Testis (tissue), 3 donors: ENCODE data around the gene TSPAN14. TPM values are rescaled to one million over a fixed set of nuclear protein-coding genes. Genes with fewer than 3 reads are reported as not detected.

Experiments used
- DNase-seq: peaks from one replicate; pipeline ENCODE4 v3.0.0-alpha.2; 2019
- H3K27ac ChIP-seq, 2 donors: fragments of 200-600 bp; sonication (generic); one replicate each; pipeline ENCODE4 v1.5.1; 2019
- H3K27me3 ChIP-seq: fragments of 200-600 bp; sonication (generic); one replicate; pipeline ENCODE4 v1.5.1; 2019
- H3K36me3 ChIP-seq: fragments of 200-600 bp; sonication (generic); one replicate; pipeline ENCODE4 v1.5.1; 2017; ENCODE audit warnings: low read depth; ENCODE audit errors: missing control alignments
- H3K4me1 ChIP-seq: fragments of 200-600 bp; sonication (generic); one replicate; pipeline ENCODE4 v1.5.1; 2019
- H3K4me3 ChIP-seq, 2 donors: fragments of 200-600 bp; sonication (generic); one replicate each; pipeline ENCODE4 v1.5.1; 2017 to 2019
- H3K9me3 ChIP-seq: fragments of 200-600 bp; sonication (generic); one replicate; pipeline ENCODE4 v1.5.1; 2017
- POLR2A ChIP-seq: fragments of 450-650 bp; IDR thresholded peaks from one replicate; pipeline ENCODE4 v1.6.1; 2017; ENCODE audit warnings: antibody characterized with exemption, mild to moderate bottlenecking, moderate library complexity
- WGBS, 2 donors: methylation state at CpG; one replicate each; pipeline ENCODE4 v1.1.5; 2018; 5-methylcytosine and 5-hydroxymethylcytosine counted together
- intact Hi-C: fragments of 100-400 bp; cut with DNase I; formaldehyde crosslinking; loops from one replicate; pipeline ENCODE4 v1.15.1; 2023; ENCODE audit warnings: low total_unique reads
- polyA plus RNA-seq: library from polyadenylated mRNA; stranded (reverse); fragments of 350-450 nt; fragmentation: Illumina TruSeq; extraction: RNeasy Lipid Tissue Mini Kit (QIAGEN cat#74804); gene quantifications from one replicate; pipeline ENCODE4 v1.2.3, GENCODE V29; 2014; ENCODE audit warnings: low read depth, low replicate concordance; ENCODE audit not compliant: insufficient read depth
- total RNA-seq, 2 donors: library from RNA; depleted of rRNA; stranded (reverse); fragments of >200 nt; gene quantifications; one replicate each; pipeline ENCODE4 v1.2.3, GENCODE V29; 2016
- TF ChIP-seq, protein P1 (sequence below), 3 experiments: fragments of 450-650 bp in 2 of 3; fragments of 200-600 bp in 1 of 3; sonication (generic) in 1 of 3; IDR thresholded peaks; one replicate each; pipeline ENCODE4 v1.5.1; 2016 to 2019; ENCODE audit warnings: antibody characterized with exemption in 3 of 3, mild to moderate bottlenecking in 2 of 3, moderate library complexity in 1 of 3

TSPAN14 gene
- total and polyA plus RNA-seq, 3 donors from 2014 or later, result 59.1 to 64.6 (median 61.4) TPM

DNA sequence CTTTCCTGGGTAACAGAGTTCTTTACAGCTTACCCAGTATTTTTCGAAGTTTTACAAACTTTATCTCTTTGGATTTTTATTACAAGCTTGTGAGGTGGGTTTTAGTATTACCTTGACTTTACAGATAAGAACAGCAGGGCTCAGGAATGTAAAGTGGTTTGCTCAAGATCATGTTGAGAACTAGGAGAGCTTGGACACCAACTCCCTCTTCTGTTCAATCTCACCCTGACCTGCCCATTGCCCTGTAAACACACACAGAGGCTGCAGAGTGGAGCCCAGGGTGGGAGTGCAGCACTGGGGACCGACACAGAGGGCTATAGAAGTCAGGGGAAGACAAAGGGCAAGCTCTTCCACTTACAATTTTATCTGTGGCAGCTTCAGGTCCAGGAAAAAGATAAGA is 4.6 kb upstream of the TSPAN14 start:
- Histone ChIP-seq H3K4me1 (peaks cover 20% of the 10 kb centered on the region), H3K4me3 (no peak overlapping the region), H3K36me3 (no peaks in the 10 kb centered on the region), H3K27me3 (no peaks in the 10 kb centered on the region), H3K9me3 (no peaks in the 10 kb centered on the region), H3K27ac (no peak overlapping the region)
- TF ChIP-seq, protein P1, sequence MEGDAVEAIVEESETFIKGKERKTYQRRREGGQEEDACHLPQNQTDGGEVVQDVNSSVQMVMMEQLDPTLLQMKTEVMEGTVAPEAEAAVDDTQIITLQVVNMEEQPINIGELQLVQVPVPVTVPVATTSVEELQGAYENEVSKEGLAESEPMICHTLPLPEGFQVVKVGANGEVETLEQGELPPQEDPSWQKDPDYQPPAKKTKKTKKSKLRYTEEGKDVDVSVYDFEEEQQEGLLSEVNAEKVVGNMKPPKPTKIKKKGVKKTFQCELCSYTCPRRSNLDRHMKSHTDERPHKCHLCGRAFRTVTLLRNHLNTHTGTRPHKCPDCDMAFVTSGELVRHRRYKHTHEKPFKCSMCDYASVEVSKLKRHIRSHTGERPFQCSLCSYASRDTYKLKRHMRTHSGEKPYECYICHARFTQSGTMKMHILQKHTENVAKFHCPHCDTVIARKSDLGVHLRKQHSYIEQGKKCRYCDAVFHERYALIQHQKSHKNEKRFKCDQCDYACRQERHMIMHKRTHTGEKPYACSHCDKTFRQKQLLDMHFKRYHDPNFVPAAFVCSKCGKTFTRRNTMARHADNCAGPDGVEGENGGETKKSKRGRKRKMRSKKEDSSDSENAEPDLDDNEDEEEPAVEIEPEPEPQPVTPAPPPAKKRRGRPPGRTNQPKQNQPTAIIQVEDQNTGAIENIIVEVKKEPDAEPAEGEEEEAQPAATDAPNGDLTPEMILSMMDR (IDR thresholded peaks at IDR 0.05), result no peak
- TF ChIP-seq POLR2A, result no peak
- DNase-seq, result no peak
- intact Hi-C loops, result no loop called here
- WGBS, 2 donors, result 49 to 65% methylated on average over 2 of the region's 2 CpGs

DNA sequence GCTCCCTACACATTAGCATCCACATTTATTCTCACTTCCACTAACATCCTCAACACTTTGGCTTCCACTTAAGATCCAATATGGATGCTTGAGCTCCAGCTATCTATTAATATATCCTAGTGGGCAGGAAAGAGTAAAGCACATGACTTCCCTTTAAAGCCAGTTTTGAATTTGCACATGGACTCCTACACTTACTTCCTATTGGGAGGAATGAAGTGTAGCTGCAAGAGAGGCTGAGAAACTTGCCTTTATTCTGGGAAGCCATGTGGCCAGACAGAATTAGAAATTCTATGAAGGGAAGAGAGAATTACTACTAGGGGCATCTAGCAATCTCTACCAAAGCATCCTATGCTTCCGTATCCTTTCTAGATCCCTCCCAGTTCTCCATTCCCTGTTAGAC is 3.0 kb upstream of the TSPAN14 start:
- Histone ChIP-seq H3K4me3 (no peak overlapping the region), H3K9me3 (no peaks in the 10 kb centered on the region), H3K27me3 (no peaks in the 10 kb centered on the region), H3K27ac (no peak overlapping the region), H3K36me3 (no peaks in the 10 kb centered on the region), H3K4me1 (peaks cover 22% of the 10 kb centered on the region)
- DNase-seq, result no peak
- WGBS, 2 donors, result 96 to 100% methylated on average over 1 of the region's 1 CpG
- TF ChIP-seq, protein P1 (IDR thresholded peaks at IDR 0.05), result no peak
- no peak for TF ChIP-seq POLR2A
- intact Hi-C loops, result loop anchor here (5.0 kb wide), 1 partner anchor 51 kb away; no protein-coding TSS in a partner anchor

DNA sequence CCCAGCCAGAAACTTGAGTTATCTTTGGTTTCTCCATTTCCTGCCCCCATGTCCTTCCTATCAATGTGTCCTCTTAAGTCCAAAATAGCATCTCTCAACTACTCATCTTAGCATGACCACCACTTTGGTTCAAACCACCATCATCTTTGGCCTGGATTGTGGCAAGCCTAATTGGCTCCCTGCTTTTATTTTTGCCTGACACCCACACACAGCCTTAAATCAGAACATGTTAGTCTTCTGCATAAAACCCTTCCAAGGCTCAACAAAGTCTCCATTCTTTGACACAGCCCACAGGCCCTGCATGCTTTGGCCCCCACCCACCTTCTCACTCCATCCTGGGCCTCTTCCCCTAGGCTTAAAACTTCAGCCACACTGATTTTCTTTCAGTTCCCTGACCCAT is 2.0 kb upstream of the TSPAN14 start:
- no peak for DNase-seq
- Histone ChIP-seq H3K4me3 (no peak overlapping the region), H3K4me1 (peaks cover 24% of the 10 kb centered on the region), H3K9me3 (no peaks in the 10 kb centered on the region), H3K36me3 (no peaks in the 10 kb centered on the region), H3K27me3 (no peaks in the 10 kb centered on the region), H3K27ac (no peak overlapping the region)
- intact Hi-C loops, result loop anchor here (5.0 kb wide), 1 partner anchor 50 kb away; no protein-coding TSS in a partner anchor
- TF ChIP-seq POLR2A, result no peak

DNA sequence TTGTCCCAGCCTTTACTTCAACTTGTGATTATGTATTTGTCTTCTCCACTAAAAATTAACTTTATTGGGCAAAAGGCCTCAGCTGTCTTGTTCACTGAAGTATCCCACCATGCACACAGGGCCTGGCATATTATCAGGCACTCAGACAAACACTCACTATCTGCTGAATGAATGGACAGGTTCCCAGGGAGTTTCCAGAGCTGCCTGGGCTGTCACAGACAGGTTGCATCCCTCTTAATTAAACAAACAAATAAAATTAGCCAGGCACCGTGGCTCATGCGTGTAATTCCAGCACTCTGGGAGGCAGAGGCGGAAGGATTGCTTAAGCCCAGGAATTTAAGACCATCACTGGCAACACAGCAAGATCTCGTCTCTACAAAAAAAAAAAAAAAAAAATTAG is 1.5 kb upstream of the TSPAN14 start:
- no peak overlapping the region for H3K4me3 ChIP-seq
- H3K27me3 ChIP-seq, result no peaks in the 10 kb centered on the region
- no peak for DNase-seq
- H3K27ac ChIP-seq, result no peak overlapping the region
- TF ChIP-seq POLR2A, result no peak
- TF ChIP-seq, protein P1 (IDR thresholded peaks at IDR 0.05), result no peak
- H3K36me3 ChIP-seq, result no peaks in the 10 kb centered on the region
- H3K9me3 ChIP-seq, result no peaks in the 10 kb centered on the region
- H3K4me1 ChIP-seq, result peaks cover 27% of the 10 kb centered on the region
- intact Hi-C loops, result loop anchor here (5.0 kb wide), 1 partner anchor 50 kb away; no protein-coding TSS in a partner anchor
- 51 to 75% methylated on average over 4 of the region's 4 CpGs for WGBS, 2 donors

DNA sequence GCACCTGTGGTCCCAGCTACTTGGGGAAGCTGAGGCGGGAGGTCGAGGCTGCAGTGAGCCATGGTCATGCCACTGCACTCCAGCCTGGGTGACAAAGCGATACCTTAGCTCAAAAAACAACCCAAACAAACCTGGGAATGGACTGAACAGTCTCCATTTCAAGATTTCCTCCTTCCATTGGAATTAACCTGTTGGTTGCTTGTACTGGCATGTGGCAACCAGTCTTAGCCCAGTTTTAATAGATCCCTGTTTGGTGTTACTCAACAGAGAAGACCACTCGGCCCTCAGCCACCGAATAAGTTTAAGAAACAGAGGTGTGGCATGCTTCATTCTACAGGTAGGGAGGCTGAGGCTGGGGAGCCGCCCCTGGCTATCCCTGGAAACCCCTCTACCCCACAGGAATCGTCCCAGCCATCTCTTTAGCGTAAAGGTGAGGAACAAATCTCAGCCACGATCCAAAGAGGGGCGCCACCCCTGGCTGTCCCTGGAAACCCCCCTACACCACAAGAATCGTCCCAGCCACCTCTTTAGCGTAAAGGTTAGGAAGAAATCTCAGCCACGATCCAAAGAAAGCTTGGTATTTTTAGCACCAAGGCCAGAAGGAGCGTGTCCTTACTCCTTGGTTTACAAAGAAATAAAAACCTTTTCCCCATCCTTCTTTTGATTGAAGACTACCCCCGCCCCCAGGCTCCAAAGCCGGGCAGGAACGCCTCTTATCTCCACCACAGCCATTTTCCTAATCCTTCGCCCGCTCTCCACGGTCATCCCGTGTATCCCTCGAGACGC is 861 bp upstream of the TSPAN14 start:
- TF ChIP-seq, protein P1 (IDR thresholded peaks at IDR 0.05), result no peak
- TF ChIP-seq POLR2A, result no peak
- H3K4me3 ChIP-seq, result peak overlapping the region; percentile 62 to 92
- H3K4me1 ChIP-seq, result peaks cover 33% of the 10 kb centered on the region
- DNase-seq, result no peak
- 16 to 23% methylated on average over 23 of the region's 23 CpGs for WGBS, 2 donors
- H3K27ac ChIP-seq, result peak overlapping the region; percentile 88 to 98
- H3K27me3 ChIP-seq, result no peaks in the 10 kb centered on the region
- no peaks in the 10 kb centered on the region for H3K9me3 ChIP-seq
- intact Hi-C loops, result loop anchor here (5.0 kb wide), 1 partner anchor 49 kb away; no protein-coding TSS in a partner anchor
- H3K36me3 ChIP-seq, result no peaks in the 10 kb centered on the region
